Glutamatergic neuron (in vitro differentiated cells): ENCODE measurements around the gene CLDN15. TPM values are rescaled to one million over a fixed set of nuclear protein-coding genes. Genes with fewer than 3 reads are reported as not detected.

Source experiments
- DNase-seq: peaks from one replicate; pipeline ENCODE4 v3.0.0; 2022
- H3K27ac Mint-ChIP-seq: one replicate; pipeline ENCODE4 v1.8.0; 2020; ENCODE audit warnings: mild to moderate bottlenecking, mixed read lengths, inconsistent platforms; ENCODE audit not compliant: unreplicated experiment
- H3K27me3 Mint-ChIP-seq: one replicate; pipeline ENCODE4 v1.8.0; 2020; ENCODE audit warnings: mild to moderate bottlenecking, moderate library complexity, mixed read lengths, inconsistent platforms; ENCODE audit not compliant: unreplicated experiment
- H3K36me3 Mint-ChIP-seq: one replicate; pipeline ENCODE4 v1.8.0; 2020; ENCODE audit warnings: mild to moderate bottlenecking, mixed read lengths, inconsistent platforms; ENCODE audit not compliant: unreplicated experiment
- H3K4me1 Mint-ChIP-seq: one replicate; pipeline ENCODE4 v1.8.0; 2020; ENCODE audit warnings: mild to moderate bottlenecking, low read depth, mixed read lengths, inconsistent platforms; ENCODE audit not compliant: unreplicated experiment
- H3K4me3 Mint-ChIP-seq: one replicate; pipeline ENCODE4 v1.8.0; 2020; ENCODE audit warnings: mild to moderate bottlenecking, mixed read lengths, inconsistent platforms; ENCODE audit not compliant: unreplicated experiment
- H3K9me3 Mint-ChIP-seq: one replicate; pipeline ENCODE4 v1.8.0; 2020; ENCODE audit warnings: mild to moderate bottlenecking, moderate library complexity, mixed read lengths, inconsistent platforms; ENCODE audit not compliant: unreplicated experiment
- total RNA-seq: library from RNA; stranded (reverse); fragmentation: NEBNext Ultra II Directional; extraction: Animal tissue kit (Norgen Biotek cat#: 25700); gene quantifications from one replicate; pipeline ENCODE4 v1.2.1, GENCODE V29; 2021; ENCODE audit not compliant: unreplicated experiment
- TF ChIP-seq, protein P1 (sequence below): fragments of 200-600 bp; sonication (generic); IDR thresholded peaks from one replicate; pipeline ENCODE4 v1.5.0; 2021; ENCODE audit not compliant: partially characterized antibody, unreplicated experiment

The CLDN15 gene
- total RNA-seq, 1 donor from 2014 or later, result 9.4 TPM

DNA sequence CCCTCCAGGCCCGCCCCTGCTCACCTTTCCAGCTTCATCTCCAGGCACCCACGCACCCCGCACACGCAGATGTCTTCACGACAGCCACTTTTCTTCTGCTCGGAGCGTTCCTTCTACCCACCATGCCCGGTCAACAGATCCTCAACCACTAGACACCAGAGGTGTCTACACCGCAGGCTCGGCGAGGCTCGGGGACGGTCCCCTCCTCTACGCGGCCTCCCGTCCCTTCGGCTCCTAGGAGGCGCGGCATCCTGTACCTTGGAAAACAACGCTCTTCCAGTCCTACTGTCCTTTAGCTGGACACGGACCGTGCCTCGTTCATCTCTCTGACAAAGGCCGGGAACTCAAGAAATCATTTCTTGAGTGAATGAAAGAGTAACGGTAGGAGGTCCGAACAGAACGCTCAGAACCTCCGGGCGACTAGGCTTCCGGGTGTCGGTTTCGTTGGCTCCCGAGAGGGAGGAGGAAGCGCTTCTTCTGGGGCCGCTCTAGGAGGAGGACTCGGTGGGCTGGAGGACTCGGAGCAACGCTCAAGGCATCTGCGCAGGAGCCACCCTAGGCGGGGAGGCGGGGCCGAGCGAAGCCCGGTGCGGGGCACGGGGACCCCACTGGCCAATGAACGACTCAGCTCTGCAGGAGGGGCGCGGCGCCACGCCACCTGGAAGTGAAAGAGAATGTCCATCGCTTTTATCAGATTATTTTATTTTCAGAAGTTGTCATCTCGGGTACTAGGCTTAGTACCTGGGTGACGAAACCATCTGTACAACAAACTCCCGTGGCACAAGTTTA, 14.5 kb upstream of the CLDN15 start:
- Mint-ChIP-seq H3K4me1 (peaks cover 5% of the 10 kb centered on the region), H3K36me3 (no peaks in the 10 kb centered on the region), H3K27me3 (peaks cover 1% of the 10 kb centered on the region), H3K9me3 (peaks cover 3% of the 10 kb centered on the region), H3K27ac (peak overlapping the region; percentile 88), H3K4me3 (peak overlapping the region; percentile 99)
- DNase-seq, result peak; percentile 99
- TF ChIP-seq, protein P1, sequence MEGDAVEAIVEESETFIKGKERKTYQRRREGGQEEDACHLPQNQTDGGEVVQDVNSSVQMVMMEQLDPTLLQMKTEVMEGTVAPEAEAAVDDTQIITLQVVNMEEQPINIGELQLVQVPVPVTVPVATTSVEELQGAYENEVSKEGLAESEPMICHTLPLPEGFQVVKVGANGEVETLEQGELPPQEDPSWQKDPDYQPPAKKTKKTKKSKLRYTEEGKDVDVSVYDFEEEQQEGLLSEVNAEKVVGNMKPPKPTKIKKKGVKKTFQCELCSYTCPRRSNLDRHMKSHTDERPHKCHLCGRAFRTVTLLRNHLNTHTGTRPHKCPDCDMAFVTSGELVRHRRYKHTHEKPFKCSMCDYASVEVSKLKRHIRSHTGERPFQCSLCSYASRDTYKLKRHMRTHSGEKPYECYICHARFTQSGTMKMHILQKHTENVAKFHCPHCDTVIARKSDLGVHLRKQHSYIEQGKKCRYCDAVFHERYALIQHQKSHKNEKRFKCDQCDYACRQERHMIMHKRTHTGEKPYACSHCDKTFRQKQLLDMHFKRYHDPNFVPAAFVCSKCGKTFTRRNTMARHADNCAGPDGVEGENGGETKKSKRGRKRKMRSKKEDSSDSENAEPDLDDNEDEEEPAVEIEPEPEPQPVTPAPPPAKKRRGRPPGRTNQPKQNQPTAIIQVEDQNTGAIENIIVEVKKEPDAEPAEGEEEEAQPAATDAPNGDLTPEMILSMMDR, result no peak

DNA sequence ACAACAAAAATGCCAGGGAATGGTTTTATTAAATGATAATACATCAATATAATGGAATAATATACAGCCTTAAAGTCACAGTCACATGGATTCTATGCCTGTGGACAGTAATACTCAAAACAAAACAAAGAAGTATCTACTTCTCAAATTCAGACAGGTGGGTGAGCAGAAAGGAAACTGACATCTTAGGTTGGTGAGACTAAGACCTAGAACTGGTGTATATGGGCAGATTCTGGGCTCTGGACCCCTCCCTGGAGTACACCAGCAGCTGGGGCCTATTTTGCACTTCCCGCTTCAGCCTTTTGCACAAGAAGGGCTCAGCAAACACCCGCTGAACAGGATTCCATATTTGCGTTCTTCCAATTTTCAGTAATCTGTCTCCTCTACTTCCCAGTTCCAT, 12.7 kb upstream of the CLDN15 start:
- DNase-seq, result no peak
- Mint-ChIP-seq H3K27me3 (peaks cover 1% of the 10 kb centered on the region), H3K36me3 (no peaks in the 10 kb centered on the region), H3K4me1 (peaks cover 5% of the 10 kb centered on the region), H3K4me3 (peak overlapping the region; percentile 2), H3K27ac (no peak overlapping the region), H3K9me3 (no peaks in the 10 kb centered on the region)
- TF ChIP-seq, protein P1, result no peak

DNA sequence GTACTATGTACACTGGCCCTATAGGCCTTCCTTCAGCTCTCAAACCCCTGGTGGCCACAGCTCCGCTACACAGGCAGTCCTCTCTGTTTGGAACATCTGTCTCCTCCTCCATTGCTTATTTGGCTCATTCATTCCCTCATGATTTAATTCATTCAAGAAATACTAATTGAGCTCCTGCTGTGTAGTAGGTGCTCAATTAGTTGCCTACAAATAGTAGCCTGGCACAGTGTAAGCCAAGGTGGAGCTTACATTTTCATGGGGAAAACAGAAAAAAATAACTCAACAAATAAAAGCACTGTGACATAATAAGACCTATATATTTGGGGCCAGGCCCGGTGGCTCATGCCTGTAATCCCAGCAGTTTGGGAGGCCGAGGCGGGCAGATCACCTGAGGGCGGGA, 10.7 kb upstream of the CLDN15 start:
- no peak for DNase-seq
- Mint-ChIP-seq H3K4me3 (no peak overlapping the region), H3K27ac (no peak overlapping the region), H3K4me1 (peaks cover 11% of the 10 kb centered on the region), H3K27me3 (peaks cover 3% of the 10 kb centered on the region), H3K9me3 (peaks cover 5% of the 10 kb centered on the region), H3K36me3 (no peaks in the 10 kb centered on the region)
- TF ChIP-seq, protein P1, result no peak

DNA sequence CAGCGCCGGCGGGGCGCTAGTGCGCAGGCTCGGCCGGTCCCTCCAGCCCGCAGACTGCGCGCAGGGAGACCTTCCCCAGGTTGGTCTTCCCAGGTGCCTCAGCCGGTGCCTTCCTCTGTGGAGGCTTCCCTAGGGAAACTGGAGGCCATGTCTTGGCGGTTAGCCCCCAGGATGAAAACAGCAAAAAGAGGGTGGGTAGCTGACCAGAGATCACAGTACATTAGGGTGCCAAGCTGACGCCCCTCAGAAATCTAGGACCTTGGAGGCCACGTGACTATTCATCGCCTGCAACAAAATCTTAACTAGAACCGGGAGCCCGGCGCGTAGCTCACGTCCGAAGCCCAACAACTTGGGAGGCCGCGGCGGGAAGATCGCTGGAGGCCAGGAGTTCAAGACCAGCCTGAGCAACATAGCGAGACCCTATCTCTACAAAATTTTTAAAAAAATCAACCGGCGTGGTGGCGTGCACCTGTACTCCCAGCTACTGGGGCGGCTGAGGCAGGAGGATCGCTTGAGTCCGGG, 7.6 kb upstream of the CLDN15 start:
- no peak for DNase-seq
- peaks cover 5% of the 10 kb centered on the region for H3K27me3 Mint-ChIP-seq
- peaks cover 6% of the 10 kb centered on the region for H3K4me1 Mint-ChIP-seq
- H3K4me3 Mint-ChIP-seq, result peak overlapping the region; percentile 98
- H3K36me3 Mint-ChIP-seq, result no peaks in the 10 kb centered on the region
- peak overlapping the region; percentile 59 for H3K27ac Mint-ChIP-seq
- TF ChIP-seq, protein P1, result no peak
- peaks cover 5% of the 10 kb centered on the region for H3K9me3 Mint-ChIP-seq
